HepG2 (cell line): ENCODE results near the gene COPB2. TPM values are rescaled to one million over a fixed set of nuclear protein-coding genes. Genes with fewer than 3 reads are reported as not detected.
A peak's percentile ranks its signal among the peaks of the same experiment; 100 is the strongest.

Source experiments
- ARID4A ChIP-seq: sonication (generic); formaldehyde crosslinking; IDR thresholded peaks from 2 replicates; pipeline ENCODE4 v1.5.0; 2020; ENCODE audit warnings: mild to moderate bottlenecking, missing genetic modification reagents, borderline replicate concordance
- ASH2L ChIP-seq: fragments of 300-600, 200-600 bp; sonication (generic); IDR thresholded peaks from 2 replicates; pipeline ENCODE4 v1.7.0; 2017; ENCODE audit warnings: low read depth, mild to moderate bottlenecking, moderate library complexity, mixed read lengths, low read length; ENCODE audit not compliant: insufficient read length
- LRRFIP1 ChIP-seq: sonication (generic); formaldehyde crosslinking; conservative IDR thresholded peaks from 2 replicates; pipeline ENCODE4 v1.4.0; 2020; ENCODE audit warnings: missing genetic modification reagents
- NFE2L1 ChIP-seq: sonication (generic); formaldehyde crosslinking; IDR thresholded peaks from 2 replicates; pipeline ENCODE4 v1.4.0; 2020; ENCODE audit warnings: missing genetic modification reagents, mild to moderate bottlenecking, borderline replicate concordance
- PLSCR1 ChIP-seq: sonication (generic); formaldehyde crosslinking; IDR thresholded peaks from 2 replicates; pipeline ENCODE4 v1.5.0; 2020; ENCODE audit warnings: missing genetic modification reagents, mild to moderate bottlenecking, borderline replicate concordance
- POLR2A ChIP-seq, 2 experiments: IDR thresholded peaks; 2 replicates each; pipeline ENCODE4 v1.6.1; 2011; ENCODE audit warnings: low read depth in 2 of 2, low read length in 2 of 2, mild to moderate bottlenecking in 1 of 2, moderate library complexity in 1 of 2; ENCODE audit not compliant: insufficient read depth in 1 of 2
- SIN3A ChIP-seq: IDR thresholded peaks from 2 replicates; pipeline ENCODE4 v1.6.1; 2011; ENCODE audit warnings: low read depth, mild to moderate bottlenecking, control low read depth, low read length, borderline replicate concordance
- SIX4 ChIP-seq: sonication (generic); formaldehyde crosslinking; IDR thresholded peaks from 2 replicates; pipeline ENCODE4 v1.4.0; 2020; ENCODE audit warnings: missing genetic modification reagents
- TFDP1 ChIP-seq: IDR thresholded peaks from 2 replicates; pipeline ENCODE4 v1.6.1; 2016; ENCODE audit warnings: missing compliant biosample characterization, missing genetic modification reagents, borderline replicate concordance
- TFE3 ChIP-seq: IDR thresholded peaks from 2 replicates; pipeline ENCODE4 v1.6.1; 2016
- TRAFD1 ChIP-seq: sonication (generic); formaldehyde crosslinking; IDR thresholded peaks from 2 replicates; pipeline ENCODE4 v1.5.1; 2020; ENCODE audit warnings: missing genetic modification reagents, mild to moderate bottlenecking, borderline replicate concordance
- TSC22D2 ChIP-seq: sonication (generic); formaldehyde crosslinking; IDR thresholded peaks from 2 replicates; pipeline ENCODE4 v1.5.1; 2020; ENCODE audit warnings: missing genetic modification reagents, mild to moderate bottlenecking, borderline replicate concordance
- ZNF30 ChIP-seq: sonication (generic); formaldehyde crosslinking; IDR thresholded peaks from 2 replicates; pipeline ENCODE4 v1.5.0; 2020; ENCODE audit warnings: mild to moderate bottlenecking, missing genetic modification reagents
- ZNF747 ChIP-seq: sonication (generic); formaldehyde crosslinking; IDR thresholded peaks from 2 replicates; pipeline ENCODE4 v1.8.1; 2023; ENCODE audit warnings: missing genetic modification reagents, mild to moderate bottlenecking, borderline replicate concordance
- ZNF749 ChIP-seq: sonication (generic); formaldehyde crosslinking; IDR thresholded peaks from 2 replicates; pipeline ENCODE4 v1.8.0; 2022; ENCODE audit warnings: mild to moderate bottlenecking, missing genetic modification reagents, moderate library complexity, borderline replicate concordance
- polyA plus RNA-seq, 8 experiments: library from polyadenylated mRNA; depleted of rRNA in 3 of 8; stranded (reverse) in 7 of 8; unstranded in 1 of 8; fragments of >200 nt; fragmentation: Illumina TruSeq in 4 of 8; extraction: Trizol in 4 of 8; gene quantifications; 2 replicates each; pipeline versions ENCODE4 v1.2.1 to v1.2.3, GENCODE V29; 2011 to 2016; ENCODE audit warnings: low read depth in 4 of 8, missing spikeins in 1 of 8, mixed read lengths in 1 of 8; ENCODE audit not compliant: insufficient read depth in 1 of 8
- total RNA-seq, 5 experiments: library from RNA; depleted of rRNA; stranded (reverse); fragments of >200 nt; fragmentation: Illumina TruSeq; extraction: Trizol; gene quantifications; 2 replicates each; pipeline ENCODE4 v1.2.3, GENCODE V29; 2016; ENCODE audit warnings: low read depth in 1 of 5

COPB2 gene
- total and polyA plus RNA-seq, 2 of the 13 experiments (the other 11 are each of a cell fraction or from before 2014, with no cell fraction given), result 83.3 to 217 TPM

GRCh38 chr3:139329364-139329850 lies 60.0 kb downstream of the COPB2 start (continued):
- TF ChIP-seq ARID4A (CRISPR knock-in tag) (peak; percentile 33; the same call in 1 of the 2 replicates), ZNF749 (CRISPR knock-in tag) (no peak), ZNF747 (CRISPR knock-in tag) (no peak), ASH2L (no peak), POLR2A (IDR thresholded peaks at IDR 0.05; ENCODE audit: insufficient read depth in 1 of 2, low read depth in 2 of 2, low read length in 2 of 2) (no peak), SIN3A (no peak), TFE3 (0 out of 2 replicates have a peak, but pooled peaks have one; percentile 31), LRRFIP1 (no peak), SIX4 (CRISPR knock-in tag) (no peak), ZNF30 (CRISPR knock-in tag) (no peak), TSC22D2 (CRISPR knock-in tag) (no peak), NFE2L1 (CRISPR knock-in tag) (no peak), PLSCR1 (CRISPR knock-in tag) (no peak), TFDP1 (CRISPR knock-in tag) (no peak), TRAFD1 (CRISPR knock-in tag) (no peak)
